ENCODE data around the gene PHF5A.

PHF5A gene

GRCh38 chr22:41504816-41505215, 36.3 kb upstream of the PHF5A start:
- Histone ChIP-seq H3K4me3 (replicated peaks; ENCODE audit: low read depth, low read length) (no peak overlapping the region), H3K36me3 (ENCODE audit: control insufficient read depth, insufficient read depth, low read length) (peaks cover 33% of the 10 kb centered on the region), H3K27me3 (replicated peaks; ENCODE audit: control insufficient read depth, insufficient read depth, low read length) (no peaks in the 10 kb centered on the region)
- TF ChIP-seq, protein P1, sequence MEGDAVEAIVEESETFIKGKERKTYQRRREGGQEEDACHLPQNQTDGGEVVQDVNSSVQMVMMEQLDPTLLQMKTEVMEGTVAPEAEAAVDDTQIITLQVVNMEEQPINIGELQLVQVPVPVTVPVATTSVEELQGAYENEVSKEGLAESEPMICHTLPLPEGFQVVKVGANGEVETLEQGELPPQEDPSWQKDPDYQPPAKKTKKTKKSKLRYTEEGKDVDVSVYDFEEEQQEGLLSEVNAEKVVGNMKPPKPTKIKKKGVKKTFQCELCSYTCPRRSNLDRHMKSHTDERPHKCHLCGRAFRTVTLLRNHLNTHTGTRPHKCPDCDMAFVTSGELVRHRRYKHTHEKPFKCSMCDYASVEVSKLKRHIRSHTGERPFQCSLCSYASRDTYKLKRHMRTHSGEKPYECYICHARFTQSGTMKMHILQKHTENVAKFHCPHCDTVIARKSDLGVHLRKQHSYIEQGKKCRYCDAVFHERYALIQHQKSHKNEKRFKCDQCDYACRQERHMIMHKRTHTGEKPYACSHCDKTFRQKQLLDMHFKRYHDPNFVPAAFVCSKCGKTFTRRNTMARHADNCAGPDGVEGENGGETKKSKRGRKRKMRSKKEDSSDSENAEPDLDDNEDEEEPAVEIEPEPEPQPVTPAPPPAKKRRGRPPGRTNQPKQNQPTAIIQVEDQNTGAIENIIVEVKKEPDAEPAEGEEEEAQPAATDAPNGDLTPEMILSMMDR (IDR thresholded peaks at IDR 0.05; ENCODE audit: insufficient read depth, low read length, poor library complexity, severe bottlenecking): no peak
- DNase-seq (ENCODE audit: extremely low read depth, insufficient read length): no peak

DNA sequence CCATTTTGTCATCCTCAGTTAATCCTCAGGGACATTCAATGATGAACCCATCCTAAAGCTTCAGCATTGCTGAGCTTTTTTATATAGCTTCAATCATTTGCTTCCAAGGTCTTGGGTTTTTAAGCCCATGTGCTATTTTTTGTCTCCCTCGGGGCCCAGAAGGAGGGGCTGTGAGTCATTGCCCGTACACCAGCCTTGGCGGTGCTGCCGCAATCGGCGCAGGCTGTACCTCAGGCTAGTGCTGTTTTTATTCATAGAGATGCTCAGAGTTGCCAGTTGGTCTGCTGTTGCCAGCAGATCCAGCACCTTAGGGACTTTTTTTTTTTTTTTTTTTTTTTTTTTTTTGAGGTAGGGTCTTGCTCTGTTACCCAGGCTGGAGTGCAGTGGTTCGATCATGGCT, 35.9 kb upstream of the PHF5A start:
- Histone ChIP-seq H3K36me3 (ENCODE audit: control insufficient read depth, insufficient read depth, low read length) (peaks cover 33% of the 10 kb centered on the region), H3K27me3 (replicated peaks; ENCODE audit: control insufficient read depth, insufficient read depth, low read length) (no peaks in the 10 kb centered on the region), H3K4me3 (replicated peaks; ENCODE audit: low read depth, low read length) (no peak overlapping the region)
- TF ChIP-seq, protein P1 (IDR thresholded peaks at IDR 0.05; ENCODE audit: insufficient read depth, low read length, poor library complexity, severe bottlenecking): no peak
- peak; percentile 44 for DNase-seq (ENCODE audit: extremely low read depth, insufficient read length)

DNA sequence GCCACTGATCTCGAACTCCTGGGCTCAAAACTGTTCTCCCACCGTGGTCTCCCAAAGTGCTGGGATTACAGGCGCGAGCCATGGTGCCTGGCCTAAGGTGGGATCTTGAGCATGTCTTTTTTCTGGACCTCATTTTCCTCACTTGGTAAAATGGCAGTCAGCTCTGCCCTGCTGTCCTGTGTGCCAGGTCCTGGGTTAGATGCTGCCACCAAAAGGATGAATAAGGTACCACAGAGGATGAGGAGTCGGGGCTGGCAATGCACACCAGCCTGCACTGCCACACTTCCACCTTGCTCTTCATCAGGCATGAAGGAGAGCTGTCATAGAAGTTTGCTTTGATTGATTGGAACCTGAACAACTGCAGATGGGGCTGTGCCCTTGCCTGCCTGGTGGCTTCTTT, 32.7 kb upstream of the PHF5A start:
- no peak for DNase-seq (ENCODE audit: extremely low read depth, insufficient read length)
- Histone ChIP-seq H3K36me3 (ENCODE audit: control insufficient read depth, insufficient read depth, low read length) (peaks cover 19% of the 10 kb centered on the region), H3K4me3 (replicated peaks; ENCODE audit: low read depth, low read length) (no peak overlapping the region), H3K27me3 (replicated peaks; ENCODE audit: control insufficient read depth, insufficient read depth, low read length) (no peaks in the 10 kb centered on the region)
- TF ChIP-seq, protein P1 (IDR thresholded peaks at IDR 0.05; ENCODE audit: insufficient read depth, low read length, poor library complexity, severe bottlenecking): peak; percentile 48

- Histone ChIP-seq H3K4me3 (replicated peaks; ENCODE audit: low read depth, low read length) (no peak overlapping the region), H3K36me3 (ENCODE audit: control insufficient read depth, insufficient read depth, low read length) (peaks cover 18% of the 10 kb centered on the region), H3K27me3 (replicated peaks; ENCODE audit: control insufficient read depth, insufficient read depth, low read length) (no peaks in the 10 kb centered on the region)
- TF ChIP-seq, protein P1 (IDR thresholded peaks at IDR 0.05; ENCODE audit: insufficient read depth, low read length, poor library complexity, severe bottlenecking): no peak
- no peak for DNase-seq (ENCODE audit: extremely low read depth, insufficient read length)
Measured at GRCh38 chr22:41500303-41500702, 31.8 kb upstream of the PHF5A start.

GRCh38 chr22:41499624-41500280, 31.3 kb upstream of the PHF5A start:
- peaks cover 16% of the 10 kb centered on the region for H3K36me3 ChIP-seq (ENCODE audit: control insufficient read depth, insufficient read depth, low read length)

More at GRCh38 chr22:41499624-41500280, 31.3 kb upstream of the PHF5A start:
- TF ChIP-seq, protein P1 (IDR thresholded peaks at IDR 0.05; ENCODE audit: insufficient read depth, low read length, poor library complexity, severe bottlenecking): no peak
- no peak overlapping the region for H3K4me3 ChIP-seq (replicated peaks; ENCODE audit: low read depth, low read length)
- H3K27me3 ChIP-seq (replicated peaks; ENCODE audit: control insufficient read depth, insufficient read depth, low read length): no peaks in the 10 kb centered on the region
- DNase-seq (ENCODE audit: extremely low read depth, insufficient read length): no peak

Data from GM06990 (cell line).